Omental fat pad (tissue), 4 donors: ENCODE measurements around the gene FSCN2. TPM values are rescaled to one million over a fixed set of nuclear protein-coding genes. Genes with fewer than 3 reads are reported as not detected.

Experiments
- ATAC-seq: fragments of 150-250 bp; one replicate; pipeline ENCODE4 v1.9.1; 2016; ENCODE audit warnings: mild to moderate bottlenecking, moderate library complexity; ENCODE audit not compliant: low FRiP score
- DNase-seq: peaks from one replicate; pipeline ENCODE4 v3.0.0-alpha.2; 2019; ENCODE audit warnings: low spot score
- CTCF ChIP-seq, 3 donors: fragments of 450-650 bp; IDR thresholded peaks; one replicate each; pipeline ENCODE4 v1.5.1; 2016 to 2017; ENCODE audit warnings: antibody characterized with exemption in 3 of 3, mild to moderate bottlenecking in 3 of 3, moderate library complexity in 2 of 3
- total RNA-seq, 4 donors: library from RNA; depleted of rRNA; stranded (reverse); fragments of >200 nt; gene quantifications; one replicate each; pipeline ENCODE4 v1.1.0, GENCODE V29; 2016

FSCN2 gene
- total RNA-seq, 4 donors from 2014 or later = 0.31 to 0.95 (median 0.36) TPM; not detected in 1

DNA sequence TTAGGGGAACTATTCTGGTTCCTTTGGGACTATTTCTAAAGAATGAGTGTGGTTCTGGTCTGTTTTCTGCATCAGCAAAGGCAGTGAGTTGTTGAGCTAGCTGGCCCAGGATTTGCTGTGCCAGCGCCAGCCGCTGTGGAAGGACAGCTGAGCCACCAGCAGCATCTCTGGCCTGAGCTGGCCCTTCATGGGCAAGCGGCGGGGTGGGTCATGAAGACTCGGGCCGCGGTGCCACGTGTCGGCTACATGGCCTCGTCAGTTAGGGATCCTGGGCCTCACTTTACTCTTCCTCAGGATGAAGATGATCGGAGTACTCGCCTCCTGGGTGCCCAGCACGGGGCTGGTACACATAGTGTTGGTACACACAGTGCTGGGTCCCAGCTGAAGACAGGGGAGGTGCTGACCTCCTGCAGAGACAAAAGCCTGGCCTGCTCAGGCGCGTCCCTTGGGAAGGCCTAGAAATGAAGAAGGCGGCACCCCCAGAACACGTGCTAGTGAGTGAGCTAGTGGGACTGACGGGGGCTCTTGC lies 41.9 kb downstream of the FSCN2 start:
- ATAC-seq (no peak), DNase-seq (no peak)
- TF ChIP-seq CTCF (IDR thresholded peaks at IDR 0.05) = no peak

GRCh38 chr17:81570964-81571363 lies 42.8 kb downstream of the FSCN2 start:
- DNase-seq (no peak), ATAC-seq (no peak)
- no peak for TF ChIP-seq CTCF (IDR thresholded peaks at IDR 0.05)

- no peak for TF ChIP-seq CTCF (IDR thresholded peaks at IDR 0.05)
- no peak for DNase-seq
- no peak for ATAC-seq
These were observed 44.5 kb downstream of the FSCN2 start for GRCh38 chr17:81572563-81573168.

DNA sequence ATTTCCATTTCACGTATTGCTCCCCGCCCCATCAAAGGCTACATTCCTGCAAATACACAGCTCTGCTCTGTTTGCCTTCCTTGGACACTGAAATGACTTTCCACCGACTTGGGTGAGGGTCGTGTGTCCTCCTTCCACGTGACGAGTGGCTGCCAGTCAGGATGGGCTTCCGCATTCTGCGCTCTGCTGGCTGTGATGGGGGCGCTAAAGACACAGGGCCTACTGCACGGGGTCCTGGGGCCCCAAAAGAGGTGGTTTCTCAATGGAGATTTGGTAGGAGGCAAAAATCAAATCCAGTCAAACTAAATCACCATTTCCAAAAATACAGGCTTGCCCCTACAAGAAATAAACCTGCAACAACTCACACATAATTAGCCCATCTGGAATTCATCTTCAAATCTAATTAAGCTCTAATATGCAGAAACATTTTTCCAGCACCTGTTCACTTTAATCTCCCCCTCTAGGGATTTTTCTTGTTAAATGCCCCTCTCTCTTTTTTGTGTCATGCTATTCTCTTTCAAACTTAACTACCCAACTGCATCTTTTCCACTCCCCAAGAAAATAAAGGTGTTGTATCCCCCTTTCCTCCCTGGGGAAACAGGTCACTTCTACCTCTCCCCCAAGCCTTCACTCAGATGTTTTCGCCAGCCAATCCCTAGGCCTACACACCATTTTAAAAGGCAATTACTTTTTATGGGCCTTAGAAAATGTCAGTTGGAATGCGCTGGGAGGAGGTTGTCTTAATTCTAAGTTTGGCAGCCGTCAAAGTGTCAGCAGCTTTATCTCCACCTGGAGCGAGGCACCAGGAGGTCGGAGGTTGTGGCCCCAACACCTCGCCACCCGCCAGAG lies 45.8 kb downstream of the FSCN2 start:
- ATAC-seq (no peak), DNase-seq (no peak)
- TF ChIP-seq CTCF (IDR thresholded peaks at IDR 0.05) = no peak

DNA sequence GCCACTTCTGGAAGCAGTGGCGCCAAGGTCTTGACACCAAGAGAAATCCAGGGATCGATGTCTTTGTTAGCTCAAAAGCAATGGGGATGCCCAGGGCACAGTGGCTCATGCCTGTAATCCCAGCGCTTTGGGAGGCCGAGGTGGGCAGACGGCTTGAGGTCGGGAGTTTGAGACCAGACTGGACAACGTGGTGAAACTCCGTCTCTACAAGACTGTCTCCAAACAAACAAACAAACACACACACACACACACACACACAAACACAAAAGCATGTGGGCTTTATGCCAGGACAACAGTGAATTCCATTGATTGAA lies 46.4 kb downstream of the FSCN2 start:
- no peak for TF ChIP-seq CTCF (IDR thresholded peaks at IDR 0.05)
- ATAC-seq (no peak), DNase-seq (no peak)

DNA sequence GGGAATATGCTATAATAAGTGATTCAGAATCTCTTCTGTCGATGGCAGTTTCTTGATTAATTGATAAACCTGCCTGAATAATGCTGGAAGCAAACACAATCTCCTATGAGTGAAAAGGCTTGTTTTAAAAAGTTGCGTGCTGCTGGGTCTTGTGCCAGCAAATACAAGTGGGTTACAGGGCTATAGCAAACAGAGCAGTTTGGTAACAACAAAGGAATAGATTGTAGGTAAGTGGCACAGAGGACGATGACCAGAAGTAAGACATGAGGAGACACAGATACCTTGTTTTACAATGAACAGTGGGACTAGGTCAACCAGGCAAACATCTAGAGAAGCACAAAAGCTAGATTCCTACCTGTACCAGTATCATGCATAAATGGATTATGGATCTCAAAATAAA lies 47.7 kb downstream of the FSCN2 start:
- DNase-seq = no peak
- ATAC-seq = no peak
- TF ChIP-seq CTCF (IDR thresholded peaks at IDR 0.05) = no peak
